GM20000 (cell line): Measurements from ENCODE around the gene CERT1.
"Not testable (repeated sequence)": the region's sequence is repeated elsewhere in the genome, so short reads cannot be mapped to it uniquely, and the experiment has no call there.

ENCODE experiments used
- DNase-seq: peaks from one replicate; pipeline ENCODE4 v3.0.0; 2012; ENCODE audit warnings: low spot score
- CTCF ChIP-seq: IDR thresholded peaks from 2 replicates; pipeline ENCODE4 v1.5.1; 2012; ENCODE audit warnings: mild to moderate bottlenecking, control low read depth; ENCODE audit errors: extremely low read depth, missing control alignments

The CERT1 gene

GRCh38 chr5:75511435-75512382 lies at the start of gene CERT1, which contains the start of gene POLK:
Gene CERT1 (minus strand): TSS chr5:75511629. CDS start chr5:75511207, 422 bp downstream.
Gene POLK (plus strand): TSS chr5:75511891.
- no peak for TF ChIP-seq CTCF
- DNase-seq, result peak; percentile 95

GRCh38 chr5:75560655-75561054 lies 49.2 kb upstream of the CERT1 start:
- DNase-seq, result not testable (repeated sequence)

- TF ChIP-seq CTCF, result no peak
- DNase-seq, result no peak
Measured at GRCh38 chr5:75558981-75559632, 47.7 kb upstream of the CERT1 start.

- DNase-seq, result no peak
Measured at GRCh38 chr5:75558221-75558620, 46.8 kb upstream of the CERT1 start.

GRCh38 chr5:75553358-75553757 lies 41.9 kb upstream of the CERT1 start:
- TF ChIP-seq CTCF, result no peak
- DNase-seq, result no peak

More at GRCh38 chr5:75558221-75558620, 46.8 kb upstream of the CERT1 start:
- no peak for TF ChIP-seq CTCF

- TF ChIP-seq CTCF, result no peak
Measured at GRCh38 chr5:75552764-75553163, 41.3 kb upstream of the CERT1 start.

GRCh38 chr5:75551471-75551870 lies 40.0 kb upstream of the CERT1 start:
- TF ChIP-seq CTCF, result no peak
- no peak for DNase-seq

More at GRCh38 chr5:75552764-75553163, 41.3 kb upstream of the CERT1 start:
- no peak for DNase-seq
